ENCODE results near the gene TGM6.

Gene TGM6

GRCh38 chr20:2459981-2460751 lies 79.5 kb downstream of the TGM6 start:
- FAIRE-seq = no peak

- FAIRE-seq = no peak
These were observed 80.2 kb downstream of the TGM6 start for GRCh38 chr20:2460752-2461424.

- FAIRE-seq = no peak
These were observed 81.8 kb downstream of the TGM6 start for GRCh38 chr20:2462484-2462883.

- FAIRE-seq = no peak
These were observed 83.1 kb downstream of the TGM6 start for GRCh38 chr20:2463616-2464365.

- FAIRE-seq = no peak
These were observed 84.4 kb downstream of the TGM6 start for GRCh38 chr20:2465100-2465499.

DNA sequence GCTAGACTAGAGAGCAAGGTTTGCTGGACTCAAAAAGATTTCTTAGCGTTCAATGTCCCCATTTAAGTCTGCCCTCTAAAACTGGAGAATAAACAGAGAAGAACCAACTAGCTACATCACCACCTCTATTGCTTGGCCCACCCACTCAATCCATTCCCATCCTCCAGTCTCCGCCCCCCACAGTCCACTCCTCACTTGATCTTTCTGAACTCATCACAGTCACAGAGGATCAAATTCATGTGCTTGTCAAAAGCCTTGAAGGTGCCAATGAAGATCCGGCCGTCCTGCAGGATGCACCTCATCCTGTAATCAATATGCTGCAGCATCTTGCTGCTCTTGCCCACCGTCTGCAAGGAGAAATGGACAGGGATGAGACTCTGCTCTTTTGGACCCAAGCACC lies 86.7 kb downstream of the TGM6 start:
- no peak for FAIRE-seq

DNA sequence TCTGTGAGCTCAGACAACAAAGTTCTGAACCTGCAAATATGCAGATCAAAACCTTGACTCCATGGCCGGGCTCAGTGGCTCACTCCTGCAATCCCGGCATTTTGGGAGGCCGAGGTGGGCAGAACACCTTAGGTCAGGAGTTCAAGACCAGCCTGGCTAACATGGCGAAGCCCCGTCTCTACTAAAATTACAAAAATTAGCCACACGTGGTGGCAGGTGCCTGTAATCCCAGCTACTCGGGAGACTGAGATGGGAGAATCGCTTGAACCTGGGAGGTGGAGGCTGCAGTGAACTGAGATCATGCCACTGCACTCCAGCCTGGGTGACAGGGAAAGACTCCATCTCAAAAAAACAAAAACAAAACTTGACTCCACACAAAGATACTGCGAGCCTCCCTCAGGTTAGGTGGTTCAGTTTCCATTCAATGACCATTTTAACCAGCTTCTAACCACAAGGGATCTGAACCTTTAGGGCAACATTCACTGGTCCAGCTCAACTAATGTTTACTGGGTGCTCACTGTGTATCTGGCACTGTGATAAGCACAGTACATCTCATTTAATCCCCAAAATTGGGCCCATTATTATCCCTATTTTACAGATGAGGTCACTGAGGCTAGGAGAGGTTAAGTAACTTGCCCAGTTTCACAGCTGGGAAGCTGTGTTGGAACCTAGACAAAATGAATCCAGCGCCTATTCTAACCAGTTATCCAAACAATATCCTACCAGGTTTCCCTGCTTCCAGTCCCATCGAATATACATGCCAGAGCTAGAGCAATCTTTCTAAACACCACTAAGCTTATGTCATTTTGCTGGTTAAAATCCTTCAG lies 88.1 kb downstream of the TGM6 start:
- FAIRE-seq = no peak

GRCh38 chr20:2469991-2470422 lies 89.3 kb downstream of the TGM6 start:
- FAIRE-seq = no peak

GRCh38 chr20:2470423-2471193 lies 89.9 kb downstream of the TGM6 start, which contains the start of gene SNRPB:
SNRPB (minus strand) TSS chr20:2470789; CDS start chr20:2470690, 99 bp downstream.
- peak; percentile 83 for FAIRE-seq

- no peak for FAIRE-seq
These were observed 92.8 kb downstream of the TGM6 start for GRCh38 chr20:2473516-2473915.

DNA sequence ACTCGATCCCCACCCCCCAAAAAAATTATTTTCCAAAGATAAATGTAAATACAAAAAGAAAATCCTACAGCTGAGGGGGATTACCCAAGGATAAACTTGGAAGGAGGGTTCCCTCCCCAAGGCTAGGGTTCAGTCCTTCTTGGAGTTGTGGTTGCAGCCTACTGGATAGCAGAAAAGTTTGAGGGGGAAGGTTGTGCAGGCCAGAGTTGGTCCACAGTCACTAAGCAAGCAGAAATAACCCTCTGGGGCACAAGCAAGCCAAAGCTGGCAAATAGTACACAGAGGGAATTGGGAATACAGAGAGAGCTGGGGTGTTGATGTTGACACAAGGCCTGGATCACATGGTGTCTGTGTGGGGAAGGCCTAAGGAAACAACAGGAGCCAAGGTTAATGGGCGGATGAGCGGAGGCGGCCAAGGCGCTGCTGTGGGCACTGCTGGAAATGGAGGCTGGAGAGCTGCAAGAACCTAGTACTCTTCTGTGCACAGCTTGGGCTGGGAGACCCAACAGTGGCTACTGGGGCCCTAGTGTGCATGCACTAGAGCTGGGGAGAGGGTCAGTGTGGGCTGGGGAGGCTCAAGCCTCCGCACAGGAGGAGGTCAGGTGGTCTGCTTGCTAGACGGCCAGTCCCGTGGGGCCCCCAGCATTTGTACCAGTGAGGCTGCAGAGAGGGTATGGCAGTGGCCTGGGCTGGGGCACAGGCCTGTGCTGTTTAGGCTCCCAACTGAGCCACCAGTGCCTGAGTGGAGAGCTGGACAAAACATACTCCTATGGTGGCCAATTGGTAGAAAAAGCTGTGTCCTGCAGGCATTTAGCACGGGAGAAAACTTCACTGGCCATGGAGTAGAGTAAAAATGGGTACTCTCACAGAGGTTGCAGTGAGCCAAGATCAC lies 95.4 kb downstream of the TGM6 start:
- FAIRE-seq = no peak

GRCh38 chr20:2476742-2477615 lies 96.3 kb downstream of the TGM6 start:
- FAIRE-seq = no peak

DNA sequence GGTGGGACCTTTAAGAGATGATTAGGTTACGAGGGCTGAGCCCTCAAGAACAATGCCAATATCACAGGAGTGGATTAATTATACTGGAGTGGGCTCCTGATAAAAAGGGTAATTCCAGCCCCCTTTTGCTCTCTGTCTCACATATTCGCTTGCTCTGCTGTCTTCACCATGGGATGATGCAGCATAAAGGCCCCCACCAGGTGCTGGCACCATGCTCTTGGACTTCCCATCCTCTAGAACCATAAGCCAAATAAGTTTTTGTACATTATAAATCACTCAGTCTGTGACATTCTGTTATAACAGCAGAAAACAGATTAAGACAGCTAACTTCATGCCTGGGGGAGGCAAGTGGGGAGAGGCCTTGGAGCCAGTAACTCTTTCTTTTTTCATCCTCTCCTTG lies 99.7 kb downstream of the TGM6 start:
- no peak for FAIRE-seq

All from TTC549 (cell line).